DOHH2 (cell line): ENCODE data around the gene SH2D6.
A peak's percentile ranks its signal among the peaks of the same experiment; 100 is the strongest.

Experiments used
- H3F3A ChIP-seq: fragments of 200-600 bp; sonication (generic), shearing (Covaris generic); 2 replicates; pipeline ENCODE4 v1.6.0; 2016; ENCODE audit warnings: antibody characterized with exemption, mild to moderate bottlenecking; ENCODE audit not compliant: control insufficient read depth, insufficient read depth
- H3K27ac ChIP-seq: fragments of 200-600 bp; sonication (generic); 2 replicates; pipeline ENCODE4 v1.5.1; 2014; ENCODE audit warnings: low read depth, mild to moderate bottlenecking, low read length, moderate library complexity
- H3K27me3 ChIP-seq: fragments of 200-600 bp; sonication (generic); 2 replicates; pipeline ENCODE4 v1.6.1; 2014; ENCODE audit warnings: mild to moderate bottlenecking, low read length, mixed read lengths; ENCODE audit not compliant: control insufficient read depth
- H3K36me3 ChIP-seq: fragments of 200-600 bp; sonication (generic); 2 replicates; pipeline ENCODE4 v1.6.1; 2014; ENCODE audit warnings: mild to moderate bottlenecking, low read length, moderate library complexity, mixed read lengths; ENCODE audit not compliant: control insufficient read depth
- H3K4me1 ChIP-seq: fragments of 200-600 bp; sonication (generic); 2 replicates; pipeline ENCODE4 v1.6.1; 2014; ENCODE audit warnings: mild to moderate bottlenecking, low read length, mixed read lengths; ENCODE audit not compliant: control insufficient read depth
- H3K4me2 ChIP-seq: fragments of 200-600 bp; sonication (generic); 2 replicates; pipeline ENCODE4 v1.6.0; 2014; ENCODE audit warnings: mild to moderate bottlenecking, low read length, moderate library complexity
- H3K4me3 ChIP-seq: fragments of 200-600 bp; sonication (generic); 2 replicates; pipeline ENCODE4 v1.5.1; 2014; ENCODE audit warnings: mild to moderate bottlenecking, low read length, mixed read lengths
- H3K79me2 ChIP-seq: fragments of 200-600 bp; sonication (generic); 2 replicates; pipeline ENCODE4 v1.6.1; 2014; ENCODE audit warnings: mild to moderate bottlenecking, low read length, mixed read lengths; ENCODE audit not compliant: control insufficient read depth
- H3K9me2 ChIP-seq: fragments of 200-600 bp; sonication (generic); replicated peaks from 2 replicates; pipeline ENCODE4 v1.6.1; 2014; ENCODE audit warnings: mild to moderate bottlenecking, low read length, mixed read lengths; ENCODE audit not compliant: control insufficient read depth
- H3K9me3 ChIP-seq: fragments of 200-600 bp; sonication (generic); 2 replicates; pipeline ENCODE4 v1.6.1; 2014; ENCODE audit warnings: antibody characterized with exemption, low read length, mixed read lengths; ENCODE audit not compliant: control insufficient read depth, insufficient read depth
- H4K20me1 ChIP-seq: fragments of 200-600 bp; sonication (generic); 2 replicates; pipeline ENCODE4 v1.6.0; 2014; ENCODE audit warnings: low read depth, mild to moderate bottlenecking, antibody characterized with exemption, low read length, moderate library complexity; ENCODE audit not compliant: control insufficient read depth, insufficient read depth
- CTCF ChIP-seq: fragments of 200-600 bp; sonication (generic); IDR thresholded peaks from one replicate; pipeline ENCODE4 v1.5.1; 2014; ENCODE audit warnings: antibody characterized with exemption, mild to moderate bottlenecking, low read depth, low read length; ENCODE audit not compliant: poor library complexity, severe bottlenecking
- EZH2phosphoT487 ChIP-seq: fragments of 200-600 bp; sonication (generic); IDR thresholded peaks from 2 replicates; pipeline ENCODE4 v1.6.1; 2017; ENCODE audit warnings: borderline replicate concordance, mild to moderate bottlenecking, antibody characterized with exemption, low read length, moderate library complexity, mixed read lengths

Gene SH2D6

GRCh38 chr2:85414761-85415553, 3.6 kb upstream of the SH2D6 start:
- no peak overlapping the region for H3K4me3 ChIP-seq
- TF ChIP-seq CTCF (no peak), EZH2phosphoT487 (no peak)
- H3K4me2 ChIP-seq, result no peak overlapping the region
- no peaks in the 10 kb centered on the region for H3K9me2 ChIP-seq
- no peaks in the 10 kb centered on the region for H3K36me3 ChIP-seq
- H3K27ac ChIP-seq, result no peak overlapping the region
- H3K79me2 ChIP-seq, result peaks cover 6% of the 10 kb centered on the region
- no peaks in the 10 kb centered on the region for H4K20me1 ChIP-seq
- peaks cover 33% of the 10 kb centered on the region for H3K4me1 ChIP-seq
- H3K9me3 ChIP-seq, result no peaks in the 10 kb centered on the region
- peaks cover 20% of the 10 kb centered on the region for H3K27me3 ChIP-seq
- peaks cover 5% of the 10 kb centered on the region for H3F3A ChIP-seq

- no peaks in the 10 kb centered on the region for H3K36me3 ChIP-seq
- H3K27ac ChIP-seq, result no peak overlapping the region
- H3K4me3 ChIP-seq, result no peak overlapping the region
- no peak overlapping the region for H3K4me2 ChIP-seq
- H3K9me2 ChIP-seq, result no peaks in the 10 kb centered on the region
- H3K27me3 ChIP-seq, result peaks cover 20% of the 10 kb centered on the region
- no peaks in the 10 kb centered on the region for H4K20me1 ChIP-seq
- TF ChIP-seq CTCF (no peak), EZH2phosphoT487 (no peak)
- no peaks in the 10 kb centered on the region for H3K9me3 ChIP-seq
- peaks cover 6% of the 10 kb centered on the region for H3K79me2 ChIP-seq
- peaks cover 39% of the 10 kb centered on the region for H3K4me1 ChIP-seq
- peaks cover 5% of the 10 kb centered on the region for H3F3A ChIP-seq
These were observed 2.4 kb upstream of the SH2D6 start for GRCh38 chr2:85415980-85416650.

GRCh38 chr2:85419009-85419675, 628 bp downstream of the SH2D6 start:
- H3K79me2 ChIP-seq, result peaks cover 6% of the 10 kb centered on the region
- H3K36me3 ChIP-seq, result no peaks in the 10 kb centered on the region
- TF ChIP-seq EZH2phosphoT487, result no peak
- TF ChIP-seq CTCF, result no peak
- no peaks in the 10 kb centered on the region for H3K9me3 ChIP-seq
- H3K9me2 ChIP-seq, result no peaks in the 10 kb centered on the region
- H4K20me1 ChIP-seq, result no peaks in the 10 kb centered on the region
- H3K27me3 ChIP-seq, result peaks cover 2% of the 10 kb centered on the region; the same call in 1 of the 2 replicates
- H3K27ac ChIP-seq, result peak overlapping the region; percentile 59
- H3K4me3 ChIP-seq, result peak overlapping the region; percentile 79
- H3K4me1 ChIP-seq, result peaks cover 40% of the 10 kb centered on the region
- H3K4me2 ChIP-seq, result peak overlapping the region; percentile 92
- peaks cover 5% of the 10 kb centered on the region for H3F3A ChIP-seq
